Activated CD4-positive, alpha-beta T cell treated with anti-CD3 and anti-CD28 coated beads for 36 hours (primary cell): ENCODE data around the gene CYP4F8. TPM values are rescaled to one million over a fixed set of nuclear protein-coding genes. Genes with fewer than 3 reads are reported as not detected.

Source experiments
- ATAC-seq: fragments of 200-7000 bp; cut with Tn5 transposase; one replicate; pipeline ENCODE4 v1.10.0; 2021; ENCODE audit warnings: mild to moderate bottlenecking, moderate library complexity
- CTCF ChIA-PET: fragments of 350-600 bp; sonication (Branson Sonifier 250); formaldehyde crosslinking; loops from one replicate; lab custom pipeline; 2021; ENCODE audit warnings: antibody characterized with exemption; lab: Charles Lee
- POLR2A ChIA-PET: fragments of 350-600 bp; sonication (Branson Sonifier 250); formaldehyde crosslinking; loops from one replicate; lab custom pipeline; 2021; ENCODE audit warnings: antibody characterized with exemption, inconsistent platforms; lab: Charles Lee
- DNase-seq: peaks from one replicate; pipeline ENCODE4 v3.0.0-alpha.2; 2020
- H3K27ac Mint-ChIP-seq: one replicate; pipeline ENCODE4 v1.8.0; 2021; ENCODE audit warnings: mixed read lengths
- H3K27me3 Mint-ChIP-seq: one replicate; pipeline ENCODE4 v1.8.0; 2021; ENCODE audit warnings: mixed read lengths
- H3K36me3 Mint-ChIP-seq: one replicate; pipeline ENCODE4 v1.8.0; 2021; ENCODE audit warnings: low read depth, mixed read lengths
- H3K4me1 Mint-ChIP-seq: one replicate; pipeline ENCODE4 v1.8.0; 2021; ENCODE audit warnings: mixed read lengths
- H3K4me3 Mint-ChIP-seq: one replicate; pipeline ENCODE4 v1.8.0; 2021; ENCODE audit warnings: mild to moderate bottlenecking, moderate library complexity, mixed read lengths
- H3K9me3 Mint-ChIP-seq: one replicate; pipeline ENCODE4 v1.8.0; 2021; ENCODE audit warnings: low read depth, mixed read lengths
- intact Hi-C, 2 experiments: fragments of 100-400 bp; cut with DNase I in 1 of 2; cut with micrococcal nuclease in 1 of 2; formaldehyde crosslinking; loops; one replicate each; pipeline versions ENCODE4 v1.14.2 to v1.15.1; 2022 to 2024; cut with DNase I, micrococcal nuclease
- total RNA-seq, 2 experiments: library from RNA; stranded (reverse); gene quantifications; one replicate each; pipeline ENCODE4 v1.2.3, GENCODE V29; 2021

The CYP4F8 gene
- total RNA-seq: not detected

DNA sequence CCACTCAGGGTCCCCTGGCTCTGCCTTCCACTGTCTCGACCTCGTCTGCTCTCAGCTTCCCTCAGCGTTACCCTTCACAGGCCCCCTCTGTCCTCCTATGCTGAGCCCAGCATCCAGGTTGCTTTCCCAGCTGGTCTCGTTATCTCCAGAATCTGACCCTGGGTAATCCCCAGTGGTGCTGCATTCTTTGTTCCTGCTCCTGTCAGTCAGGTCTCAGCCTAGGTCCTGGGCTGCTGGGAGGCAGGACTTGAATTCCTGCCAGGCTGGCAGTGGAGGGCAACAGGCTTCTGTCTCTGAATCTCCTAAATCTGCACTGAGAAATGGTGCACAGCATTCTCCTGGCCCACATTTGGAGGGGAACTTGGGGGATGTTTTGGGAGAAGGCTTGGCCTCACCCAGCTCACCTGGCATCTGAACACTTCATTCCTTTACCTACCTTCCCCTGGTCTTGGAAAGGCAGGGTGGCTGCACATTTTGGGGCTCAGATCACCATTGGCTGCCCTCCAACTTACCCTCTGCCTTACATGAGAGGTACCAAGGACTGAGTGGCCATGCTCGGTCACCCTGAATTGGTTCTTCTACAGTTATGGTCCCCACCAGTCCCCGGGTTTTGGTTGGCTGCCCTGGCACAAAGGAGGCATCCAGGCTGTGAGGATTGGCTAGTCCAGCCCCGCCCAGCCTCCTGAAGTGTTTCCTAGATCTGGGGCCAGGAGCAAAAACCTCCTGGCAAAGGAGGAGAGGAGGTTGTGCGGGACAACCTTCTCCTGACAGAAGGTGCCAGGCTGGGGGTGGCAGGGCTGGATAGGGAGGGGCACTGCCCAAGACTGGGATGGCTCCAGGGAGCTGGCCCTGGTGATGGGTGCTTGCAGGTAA is at the start of gene CYP4F8:
Gene CYP4F8 (plus strand): TSS at position 712 of the 873 bp plus-strand sequence. CDS start 399 bp downstream, outside the sequence.
- CTCF ChIA-PET: no interaction called here
- Mint-ChIP-seq H3K4me3 (no peak within 1 kb of the TSS), H3K27ac (peak within 1 kb of the TSS; percentile 37), H3K9me3 (no peaks in the 10 kb centered on the region), H3K27me3 (peaks cover 2% of the 10 kb centered on the region), H3K4me1 (no peaks in the 10 kb centered on the region), H3K36me3 (no peaks in the 10 kb centered on the region)
- no peak for DNase-seq
- no peak for ATAC-seq
- POLR2A ChIA-PET: no interaction called here
- intact Hi-C loops: no loop called here

- ChIA-PET POLR2A (no interaction called here), CTCF (no interaction called here)
- no peaks in the 10 kb centered on the region for H3K9me3 Mint-ChIP-seq
- H3K36me3 Mint-ChIP-seq: no peaks in the 10 kb centered on the region
- intact Hi-C loops: no loop called here
- H3K27me3 Mint-ChIP-seq: peaks cover 28% of the 10 kb centered on the region
- H3K4me1 Mint-ChIP-seq: no peaks in the 10 kb centered on the region
- H3K4me3 Mint-ChIP-seq: no peak overlapping the region
- no peak overlapping the region for H3K27ac Mint-ChIP-seq
- no peak for DNase-seq
- ATAC-seq: no peak
Measured at GRCh38 chr19:15570420-15570819, 44.6 kb upstream of the CYP4F8 start.

GRCh38 chr19:15575406-15575805 is 39.6 kb upstream of the CYP4F8 start:
- Mint-ChIP-seq H3K27me3 (peaks cover 7% of the 10 kb centered on the region), H3K36me3 (no peaks in the 10 kb centered on the region), H3K9me3 (no peaks in the 10 kb centered on the region), H3K27ac (no peak overlapping the region), H3K4me3 (no peak overlapping the region), H3K4me1 (no peaks in the 10 kb centered on the region)
- intact Hi-C loops: no loop called here
- ChIA-PET CTCF (interaction anchor here (1.1 kb wide), 1 partner anchor 15 kb away, joined by 3 read pairs; no protein-coding TSS in a partner anchor), POLR2A (no interaction called here)
- ATAC-seq: no peak
- no peak for DNase-seq

- H3K36me3 Mint-ChIP-seq: no peaks in the 10 kb centered on the region
- intact Hi-C loops: no loop called here
Measured at GRCh38 chr19:15576526-15577156, 38.4 kb upstream of the CYP4F8 start.

DNA sequence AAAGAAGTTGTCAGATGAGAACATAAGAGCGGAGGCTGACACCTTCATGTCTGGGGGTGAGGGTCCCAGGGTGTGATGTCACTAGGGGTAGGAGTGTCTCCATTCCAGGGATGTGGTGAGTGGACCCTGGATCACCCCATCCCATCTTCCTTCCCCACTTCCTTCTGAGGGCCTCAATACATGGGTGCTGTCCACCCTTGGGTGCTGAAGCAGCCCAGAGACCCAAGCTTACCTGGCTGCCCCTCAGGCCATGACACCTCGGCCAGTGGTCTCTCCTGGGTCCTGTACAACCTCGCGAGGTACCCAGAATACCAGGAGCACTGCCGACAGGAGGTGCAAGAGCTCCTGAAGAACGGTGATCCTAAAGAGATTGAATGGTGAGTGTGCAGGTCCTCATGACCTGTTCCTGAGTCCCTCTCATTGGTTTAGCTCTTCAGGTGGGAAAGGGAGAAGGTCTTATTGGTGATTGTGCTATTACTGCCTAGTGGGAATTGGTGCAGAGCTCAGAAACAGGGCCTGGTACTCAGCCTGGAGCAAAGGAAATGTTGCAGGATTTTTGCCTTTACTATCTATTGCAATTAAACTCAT is 37.7 kb upstream of the CYP4F8 start:
- no peaks in the 10 kb centered on the region for H3K9me3 Mint-ChIP-seq
- H3K27me3 Mint-ChIP-seq: peaks cover 2% of the 10 kb centered on the region
- intact Hi-C loops: no loop called here
- no peak for DNase-seq
- no peaks in the 10 kb centered on the region for H3K36me3 Mint-ChIP-seq
- ATAC-seq: no peak
- CTCF ChIA-PET: no interaction called here
- no peak overlapping the region for H3K4me3 Mint-ChIP-seq
- no peaks in the 10 kb centered on the region for H3K4me1 Mint-ChIP-seq
- no peak overlapping the region for H3K27ac Mint-ChIP-seq
- POLR2A ChIA-PET: no interaction called here

More at GRCh38 chr19:15576526-15577156, 38.4 kb upstream of the CYP4F8 start:
- no peak for ATAC-seq
- Mint-ChIP-seq H3K4me1 (no peaks in the 10 kb centered on the region), H3K9me3 (no peaks in the 10 kb centered on the region), H3K27me3 (peaks cover 2% of the 10 kb centered on the region), H3K4me3 (no peak overlapping the region), H3K27ac (no peak overlapping the region)
- CTCF ChIA-PET: no interaction called here
- POLR2A ChIA-PET: interaction anchor here (0.6 kb wide), 1 partner anchor 240 kb away, joined by 9 read pairs; no protein-coding TSS in a partner anchor
- DNase-seq: no peak

DNA sequence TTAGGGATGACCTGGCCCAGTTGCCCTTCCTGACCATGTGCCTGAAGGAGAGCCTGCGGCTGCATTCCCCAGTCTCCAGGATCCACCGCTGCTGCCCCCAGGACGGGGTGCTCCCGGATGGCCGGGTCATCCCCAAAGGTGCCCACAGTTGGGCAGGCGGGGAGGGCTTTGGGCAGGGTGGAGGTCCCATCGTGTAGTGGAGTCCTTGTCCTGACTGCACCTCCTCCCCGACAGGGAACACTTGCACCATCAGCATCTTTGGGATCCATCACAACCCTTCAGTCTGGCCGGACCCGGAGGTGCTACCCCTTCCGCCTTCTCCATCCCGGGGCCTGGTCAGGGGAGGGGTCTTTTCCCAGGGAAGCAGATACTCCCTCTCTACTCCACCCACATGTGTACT is 31.7 kb upstream of the CYP4F8 start:
- ATAC-seq: no peak
- Mint-ChIP-seq H3K36me3 (no peaks in the 10 kb centered on the region), H3K27me3 (peaks cover 14% of the 10 kb centered on the region), H3K4me3 (no peak overlapping the region), H3K27ac (no peak overlapping the region), H3K4me1 (peaks cover 3% of the 10 kb centered on the region), H3K9me3 (no peaks in the 10 kb centered on the region)
- intact Hi-C loops: no loop called here
- DNase-seq: no peak
- ChIA-PET POLR2A (no interaction called here), CTCF (no interaction called here)

GRCh38 chr19:15584095-15584494 is 30.9 kb upstream of the CYP4F8 start:
- H3K27ac Mint-ChIP-seq: no peak overlapping the region
- no peaks in the 10 kb centered on the region for H3K9me3 Mint-ChIP-seq
- no peaks in the 10 kb centered on the region for H3K36me3 Mint-ChIP-seq
- intact Hi-C loops: loop anchor here in 1 of 2 experiments (1.0 kb wide), 3 partner anchors 45 to 599 kb away; no protein-coding TSS in a partner anchor
- no peak for DNase-seq
- no peak for ATAC-seq
- ChIA-PET CTCF (interaction anchor here (0.8 kb wide), 1 partner anchor 384 kb away, joined by 3 read pairs; no protein-coding TSS in a partner anchor), POLR2A (no interaction called here)
- H3K4me3 Mint-ChIP-seq: peak overlapping the region; percentile 36
- peaks cover 16% of the 10 kb centered on the region for H3K27me3 Mint-ChIP-seq
- peaks cover 3% of the 10 kb centered on the region for H3K4me1 Mint-ChIP-seq

DNA sequence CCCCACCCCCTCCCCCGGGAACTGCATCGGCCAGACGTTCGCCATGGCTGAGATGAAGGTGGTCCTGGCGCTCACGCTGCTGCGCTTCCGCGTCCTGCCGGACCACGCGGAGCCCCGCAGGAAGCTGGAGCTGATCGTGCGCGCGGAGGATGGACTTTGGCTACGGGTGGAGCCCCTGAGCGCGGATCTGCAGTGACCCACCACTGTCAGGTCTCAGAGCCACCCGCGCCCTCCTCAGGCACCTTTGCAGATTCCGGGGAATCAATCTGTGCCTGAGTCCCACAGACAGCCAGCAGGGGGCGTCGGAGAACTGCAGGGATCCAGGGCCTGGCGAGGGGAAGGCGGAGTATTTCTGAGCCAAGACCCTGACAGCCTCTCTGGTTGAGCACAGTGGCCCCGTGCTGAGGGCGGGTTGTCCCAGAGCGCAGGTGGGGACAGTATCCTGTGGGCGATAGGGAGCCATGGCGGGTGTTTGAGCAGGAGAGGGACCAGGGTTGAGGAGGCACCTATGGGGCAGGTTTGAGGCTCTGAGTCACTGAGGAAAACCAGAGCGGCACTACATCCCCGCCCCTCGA is 30.4 kb upstream of the CYP4F8 start:
- ChIA-PET CTCF (interaction anchor here (0.8 kb wide), 1 partner anchor 384 kb away, joined by 3 read pairs; no protein-coding TSS in a partner anchor), POLR2A (no interaction called here)
- peaks cover 16% of the 10 kb centered on the region for H3K27me3 Mint-ChIP-seq
- intact Hi-C loops: loop anchor here in 1 of 2 experiments (1.0 kb wide), 3 partner anchors 45 to 599 kb away; no protein-coding TSS in a partner anchor
- peaks cover 3% of the 10 kb centered on the region for H3K4me1 Mint-ChIP-seq
- peak; percentile 99 for ATAC-seq
- H3K36me3 Mint-ChIP-seq: no peaks in the 10 kb centered on the region
- H3K27ac Mint-ChIP-seq: no peak overlapping the region
- peak overlapping the region; percentile 36 for H3K4me3 Mint-ChIP-seq
- peak; percentile 92 for DNase-seq
- no peaks in the 10 kb centered on the region for H3K9me3 Mint-ChIP-seq

DNA sequence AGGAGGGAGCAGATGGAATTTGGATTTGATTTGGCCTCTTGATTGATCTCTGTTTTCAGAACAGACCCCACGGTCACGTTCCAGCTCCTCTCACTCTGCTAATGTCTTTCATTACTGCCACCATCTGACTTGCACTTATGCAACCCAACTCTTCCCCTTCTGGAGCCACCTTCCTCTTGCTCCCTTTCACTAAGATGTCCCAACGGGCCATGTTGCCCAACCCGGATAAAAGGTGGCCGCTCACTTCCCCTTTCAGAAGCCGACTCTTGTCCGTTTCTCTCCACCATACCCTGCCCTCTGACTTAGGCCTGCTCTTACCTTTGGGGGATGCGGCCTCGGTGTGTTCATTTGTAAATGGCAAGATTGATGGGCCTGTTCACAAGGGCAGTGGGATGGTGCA is 27.4 kb upstream of the CYP4F8 start:
- Mint-ChIP-seq H3K27me3 (peaks cover 24% of the 10 kb centered on the region), H3K9me3 (no peaks in the 10 kb centered on the region), H3K27ac (no peak overlapping the region), H3K36me3 (no peaks in the 10 kb centered on the region), H3K4me1 (peaks cover 3% of the 10 kb centered on the region), H3K4me3 (no peak overlapping the region)
- intact Hi-C loops: no loop called here
- DNase-seq (no peak), ATAC-seq (no peak)
- CTCF ChIA-PET: interaction anchor here (0.5 to 0.8 kb wide), 2 partner anchors 187 to 1545 kb away, joined by 3 read pairs; no protein-coding TSS in a partner anchor
- POLR2A ChIA-PET: no interaction called here

GRCh38 chr19:15588265-15588664 is 26.8 kb upstream of the CYP4F8 start:
- H3K27me3 Mint-ChIP-seq: peaks cover 28% of the 10 kb centered on the region

More at GRCh38 chr19:15588265-15588664, 26.8 kb upstream of the CYP4F8 start:
- intact Hi-C loops: no loop called here
- no peak for DNase-seq
- no peak for ATAC-seq
- Mint-ChIP-seq H3K27ac (no peak overlapping the region), H3K4me1 (peaks cover 3% of the 10 kb centered on the region), H3K9me3 (no peaks in the 10 kb centered on the region), H3K36me3 (no peaks in the 10 kb centered on the region), H3K4me3 (no peak overlapping the region)
- CTCF ChIA-PET: interaction anchor here (0.5 to 0.6 kb wide), 2 partner anchors 188 to 1016 kb away, joined by 3 to 5 read pairs; no protein-coding TSS in a partner anchor
- POLR2A ChIA-PET: no interaction called here
